ENCODE results near the gene ETV2. TPM values are rescaled to one million over a fixed set of nuclear protein-coding genes. Genes with fewer than 3 reads are reported as not detected.
A peak's percentile ranks its signal among the peaks of the same experiment; 100 is the strongest.
"Not testable (repeated sequence)": the region's sequence is repeated elsewhere in the genome, so short reads cannot be mapped to it uniquely, and the experiment has no call there.

The ETV2 gene
- polyA plus RNA-seq, 1 donor = 1.5 TPM

GRCh38 chr19:35671818-35672217 is 30.3 kb downstream of the ETV2 start:
- no peaks in the 10 kb centered on the region for H3K36me3 ChIP-seq (ENCODE audit: control insufficient read depth, insufficient read depth, low read length)
- peaks cover 7% of the 10 kb centered on the region for H3K4me1 ChIP-seq (ENCODE audit: control insufficient read depth, insufficient read depth, low read length)
- 42% methylated on average over 2 of the region's 3 CpGs for WGBS (ENCODE audit: insufficient coverage, low lambda C conversion rate)
- H3K9me3 ChIP-seq (ENCODE audit: control insufficient read depth, low read depth, low read length) = peaks cover 6% of the 10 kb centered on the region
- DNase-seq = peak; percentile 33 to 51
- H3K27me3 ChIP-seq (ENCODE audit: control insufficient read depth, insufficient read depth, low read length) = peaks cover 26% of the 10 kb centered on the region
- H3K27ac ChIP-seq (ENCODE audit: low read length) = no peak overlapping the region
- no peak overlapping the region for H3K4me3 ChIP-seq (ENCODE audit: low read length)

DNA sequence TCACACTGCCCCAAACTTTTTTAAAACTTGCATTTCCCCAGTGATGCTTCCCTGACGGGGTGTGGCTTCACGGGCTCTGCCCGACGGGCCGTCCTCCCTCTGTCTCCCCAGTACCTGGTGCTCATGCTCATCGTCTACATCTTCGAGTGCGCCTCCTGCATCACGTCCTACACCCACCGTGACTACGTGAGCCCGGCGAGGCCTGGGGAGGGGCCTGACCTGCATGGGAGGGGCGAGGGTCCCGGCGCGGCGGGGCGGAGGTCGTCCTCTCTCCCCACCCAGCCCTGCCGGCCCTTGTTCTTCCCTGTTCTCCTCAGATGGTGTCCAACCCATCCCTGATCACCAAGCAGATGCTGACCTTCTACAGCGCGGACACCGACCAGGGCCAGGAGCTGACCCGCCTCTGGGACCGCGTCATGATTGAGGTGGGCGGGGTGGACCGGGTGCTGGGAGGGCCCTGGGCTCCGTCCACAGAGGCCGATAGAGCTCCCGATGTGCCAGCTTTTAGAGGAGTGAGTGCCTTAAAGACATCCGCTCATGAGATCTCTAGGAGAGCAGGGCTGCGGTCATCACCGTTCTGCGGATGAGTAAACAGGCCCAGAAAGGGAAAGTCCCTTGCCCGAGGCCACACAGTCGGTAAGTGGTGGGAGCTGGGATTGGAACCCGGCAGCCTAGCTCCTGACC is 31.7 kb downstream of the ETV2 start:
- Histone ChIP-seq H3K4me1 (ENCODE audit: control insufficient read depth, insufficient read depth, low read length) (peaks cover 7% of the 10 kb centered on the region), H3K4me3 (ENCODE audit: low read length) (no peak overlapping the region), H3K9me3 (ENCODE audit: control insufficient read depth, low read depth, low read length) (peaks cover 6% of the 10 kb centered on the region), H3K36me3 (ENCODE audit: control insufficient read depth, insufficient read depth, low read length) (no peaks in the 10 kb centered on the region), H3K27me3 (ENCODE audit: control insufficient read depth, insufficient read depth, low read length) (peaks cover 26% of the 10 kb centered on the region), H3K27ac (ENCODE audit: low read length) (no peak overlapping the region)
- WGBS (ENCODE audit: insufficient coverage, low lambda C conversion rate) = no CpG with 5 or more reads among the region's 39 CpGs
- DNase-seq = peak in 1 of 2 donors; percentile 11

DNA sequence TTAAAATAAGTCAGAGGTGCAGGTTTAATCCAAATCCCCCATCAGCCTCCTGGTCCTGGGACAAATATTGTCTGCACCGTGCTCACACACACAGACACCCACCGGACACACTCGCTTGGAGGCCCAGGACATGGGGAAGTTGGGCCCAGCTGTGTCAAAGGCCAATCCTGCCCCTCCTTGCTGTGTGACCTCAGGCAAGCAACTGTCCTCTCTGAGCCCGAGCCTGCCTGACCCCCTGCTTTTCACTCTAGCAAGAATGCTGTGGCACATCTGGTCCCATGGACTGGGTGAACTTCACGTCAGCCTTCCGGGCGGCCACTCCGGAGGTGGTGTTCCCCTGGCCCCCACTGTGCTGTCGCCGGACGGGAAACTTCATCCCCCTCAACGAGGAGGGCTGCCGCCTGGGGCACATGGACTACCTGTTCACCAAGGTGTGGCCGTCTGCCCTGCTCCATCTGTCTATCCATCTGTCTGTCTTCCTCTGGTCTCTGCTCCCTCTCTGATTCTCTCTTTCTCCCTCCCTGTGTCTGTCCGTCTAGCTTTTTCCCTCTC is 34.1 kb downstream of the ETV2 start:
- no peak for DNase-seq
- Histone ChIP-seq H3K27me3 (ENCODE audit: control insufficient read depth, insufficient read depth, low read length) (peaks cover 26% of the 10 kb centered on the region), H3K4me3 (ENCODE audit: low read length) (no peak overlapping the region), H3K9me3 (ENCODE audit: control insufficient read depth, low read depth, low read length) (peaks cover 6% of the 10 kb centered on the region), H3K4me1 (ENCODE audit: control insufficient read depth, insufficient read depth, low read length) (peaks cover 3% of the 10 kb centered on the region), H3K36me3 (ENCODE audit: control insufficient read depth, insufficient read depth, low read length) (no peaks in the 10 kb centered on the region), H3K27ac (ENCODE audit: low read length) (no peak overlapping the region)
- WGBS (ENCODE audit: insufficient coverage, low lambda C conversion rate) = 79% methylated on average over 5 of the region's 15 CpGs

DNA sequence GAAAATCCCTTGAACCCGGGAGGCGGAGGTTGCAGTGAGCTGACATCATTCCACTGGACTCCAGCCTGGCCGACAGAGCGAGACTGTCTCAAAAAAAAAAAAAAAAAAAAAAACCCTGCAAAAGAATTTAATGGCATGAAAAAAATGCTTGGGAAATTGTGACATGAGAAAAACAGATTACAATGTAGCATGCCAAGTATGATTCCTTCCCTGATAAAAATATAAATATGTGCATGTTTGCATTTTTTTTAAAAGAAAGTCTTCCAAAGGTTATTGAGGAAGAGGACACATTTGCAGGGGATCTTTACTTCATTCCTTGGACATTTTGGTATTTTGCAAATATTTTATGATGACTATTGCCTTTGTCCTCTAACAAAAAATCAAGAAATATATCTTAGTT is 48.3 kb downstream of the ETV2 start:
- Histone ChIP-seq H3K9me3 (ENCODE audit: control insufficient read depth, low read depth, low read length) (no peaks in the 10 kb centered on the region), H3K4me1 (ENCODE audit: control insufficient read depth, insufficient read depth, low read length) (no peaks in the 10 kb centered on the region), H3K36me3 (ENCODE audit: control insufficient read depth, insufficient read depth, low read length) (no peaks in the 10 kb centered on the region), H3K27ac (ENCODE audit: low read length) (no peak overlapping the region), H3K4me3 (ENCODE audit: low read length) (no peak overlapping the region), H3K27me3 (ENCODE audit: control insufficient read depth, insufficient read depth, low read length) (no peaks in the 10 kb centered on the region)
- no CpG with 5 or more reads among the region's 4 CpGs for WGBS (ENCODE audit: insufficient coverage, low lambda C conversion rate)
- DNase-seq = no peak

GRCh38 chr19:35691106-35691505 is 49.6 kb downstream of the ETV2 start:
- no CpG with 5 or more reads among the region's 37 CpGs for WGBS (ENCODE audit: insufficient coverage, low lambda C conversion rate)
- not testable (repeated sequence) for H3K27ac ChIP-seq (ENCODE audit: low read length); H3K36me3 ChIP-seq (ENCODE audit: control insufficient read depth, insufficient read depth, low read length); H3K27me3 ChIP-seq (ENCODE audit: control insufficient read depth, insufficient read depth, low read length); DNase-seq; H3K4me3 ChIP-seq (ENCODE audit: low read length); H3K4me1 ChIP-seq (ENCODE audit: control insufficient read depth, insufficient read depth, low read length); H3K9me3 ChIP-seq (ENCODE audit: control insufficient read depth, low read depth, low read length)

- H3K4me3 ChIP-seq (ENCODE audit: low read length) = no peak overlapping the region
- no peaks in the 10 kb centered on the region for H3K4me1 ChIP-seq (ENCODE audit: control insufficient read depth, insufficient read depth, low read length)
- no peak for DNase-seq
- no CpG with 5 or more reads among the region's 11 CpGs for WGBS (ENCODE audit: insufficient coverage, low lambda C conversion rate)
- no peaks in the 10 kb centered on the region for H3K36me3 ChIP-seq (ENCODE audit: control insufficient read depth, insufficient read depth, low read length)
- H3K27me3 ChIP-seq (ENCODE audit: control insufficient read depth, insufficient read depth, low read length) = no peaks in the 10 kb centered on the region
- no peak overlapping the region for H3K27ac ChIP-seq (ENCODE audit: low read length)
- no peaks in the 10 kb centered on the region for H3K9me3 ChIP-seq (ENCODE audit: control insufficient read depth, low read depth, low read length)
Measured at GRCh38 chr19:35692010-35692409, 50.5 kb downstream of the ETV2 start.

DNA sequence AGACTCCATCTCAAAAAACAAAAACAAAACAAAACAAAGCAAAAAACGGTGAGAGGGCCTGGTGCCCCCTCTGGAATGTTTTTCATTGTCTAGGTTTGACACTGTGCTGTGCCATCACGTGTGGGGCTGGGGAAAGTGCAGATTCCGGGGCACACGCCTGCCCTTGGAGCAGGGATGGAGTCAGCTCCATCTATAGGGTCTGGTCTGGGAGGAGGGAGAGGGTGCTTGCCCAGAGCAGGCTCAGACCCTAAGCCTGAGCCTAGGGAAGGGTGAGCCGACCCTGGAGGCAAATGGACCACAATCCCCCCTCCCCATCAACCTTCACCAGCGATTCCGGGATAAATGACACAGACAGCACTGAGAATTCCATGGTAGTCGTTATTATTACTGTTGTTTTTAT is 51.9 kb downstream of the ETV2 start:
- Histone ChIP-seq H3K9me3 (ENCODE audit: control insufficient read depth, low read depth, low read length) (no peaks in the 10 kb centered on the region), H3K36me3 (ENCODE audit: control insufficient read depth, insufficient read depth, low read length) (no peaks in the 10 kb centered on the region), H3K27ac (ENCODE audit: low read length) (no peak overlapping the region), H3K4me1 (ENCODE audit: control insufficient read depth, insufficient read depth, low read length) (no peaks in the 10 kb centered on the region), H3K4me3 (ENCODE audit: low read length) (no peak overlapping the region), H3K27me3 (ENCODE audit: control insufficient read depth, insufficient read depth, low read length) (no peaks in the 10 kb centered on the region)
- no peak for DNase-seq
- WGBS (ENCODE audit: insufficient coverage, low lambda C conversion rate) = no CpG with 5 or more reads among the region's 8 CpGs

- Histone ChIP-seq H3K9me3 (ENCODE audit: control insufficient read depth, low read depth, low read length) (no peaks in the 10 kb centered on the region), H3K27me3 (ENCODE audit: control insufficient read depth, insufficient read depth, low read length) (no peaks in the 10 kb centered on the region), H3K36me3 (ENCODE audit: control insufficient read depth, insufficient read depth, low read length) (no peaks in the 10 kb centered on the region), H3K27ac (ENCODE audit: low read length) (no peak overlapping the region), H3K4me3 (ENCODE audit: low read length) (no peak overlapping the region), H3K4me1 (ENCODE audit: control insufficient read depth, insufficient read depth, low read length) (no peaks in the 10 kb centered on the region)
- 86% methylated on average over 1 of the region's 8 CpGs for WGBS (ENCODE audit: insufficient coverage, low lambda C conversion rate)
- peak; percentile 81 to 84 for DNase-seq
Measured at GRCh38 chr19:35693835-35694599, 52.5 kb downstream of the ETV2 start.

Other genes with a start within 250 kb of the ETV2 start
- gene FFAR2, start 193.5 kb upstream of the ETV2 start, polyA plus RNA-seq = 3.1 TPM
- gene KRTDAP, start 151.3 kb upstream of the ETV2 start, polyA plus RNA-seq = 0.40 TPM
- gene DMKN, start 128.1 kb upstream of the ETV2 start, polyA plus RNA-seq = 36.0 TPM
- not detected for gene SBSN, start 113.4 kb upstream of the ETV2 start, polyA plus RNA-seq
- gene GAPDHS, start 108.3 kb upstream of the ETV2 start, polyA plus RNA-seq = not detected
- 89.6 TPM for gene TMEM147, start 96.1 kb upstream of the ETV2 start, polyA plus RNA-seq
- gene ATP4A, start 78.1 kb upstream of the ETV2 start, polyA plus RNA-seq = not detected
- not detected for gene PMIS2, start 55.6 kb upstream of the ETV2 start, polyA plus RNA-seq
- gene HAUS5, start 29.0 kb upstream of the ETV2 start, polyA plus RNA-seq = 13.3 TPM
- gene RBM42, start 12.7 kb upstream of the ETV2 start, polyA plus RNA-seq = 56.9 TPM
- gene COX6B1, start 6.6 kb downstream of the ETV2 start, polyA plus RNA-seq = 356 TPM
- 0.04 TPM for gene UPK1A, start 24.8 kb downstream of the ETV2 start, polyA plus RNA-seq
- gene ZBTB32, start 62.8 kb downstream of the ETV2 start, polyA plus RNA-seq = 0.51 TPM
- gene KMT2B, start 76.3 kb downstream of the ETV2 start, polyA plus RNA-seq = 33.2 TPM
- gene IGFLR1, start 100.7 kb downstream of the ETV2 start, polyA plus RNA-seq = 3.8 TPM
- 31.2 TPM for gene U2AF1L4, start 103.7 kb downstream of the ETV2 start, polyA plus RNA-seq
- 63.3 TPM for gene PSENEN, start 103.9 kb downstream of the ETV2 start, polyA plus RNA-seq
- 11.3 TPM for gene LIN37, start 106.8 kb downstream of the ETV2 start, polyA plus RNA-seq
- gene HSPB6, start 115.3 kb downstream of the ETV2 start, polyA plus RNA-seq = 50.2 TPM
- gene PROSER3, start 116.4 kb downstream of the ETV2 start, polyA plus RNA-seq = 16.3 TPM
- 22.2 TPM for gene ARHGAP33, start 133.8 kb downstream of the ETV2 start, polyA plus RNA-seq
- gene PRODH2, start 171.1 kb downstream of the ETV2 start, polyA plus RNA-seq = 1.9 TPM
- gene NPHS1, start 210.8 kb downstream of the ETV2 start, polyA plus RNA-seq = 3.2 TPM
- 1.8 TPM for gene KIRREL2, start 215.2 kb downstream of the ETV2 start, polyA plus RNA-seq
- gene APLP1, start 226.8 kb downstream of the ETV2 start, polyA plus RNA-seq = 32.7 TPM